ENCODE results near the gene CHD3.
"Not testable (repeated sequence)": the region's sequence is repeated elsewhere in the genome, so short reads cannot be mapped to it uniquely, and the experiment has no call there.

Gene CHD3

DNA sequence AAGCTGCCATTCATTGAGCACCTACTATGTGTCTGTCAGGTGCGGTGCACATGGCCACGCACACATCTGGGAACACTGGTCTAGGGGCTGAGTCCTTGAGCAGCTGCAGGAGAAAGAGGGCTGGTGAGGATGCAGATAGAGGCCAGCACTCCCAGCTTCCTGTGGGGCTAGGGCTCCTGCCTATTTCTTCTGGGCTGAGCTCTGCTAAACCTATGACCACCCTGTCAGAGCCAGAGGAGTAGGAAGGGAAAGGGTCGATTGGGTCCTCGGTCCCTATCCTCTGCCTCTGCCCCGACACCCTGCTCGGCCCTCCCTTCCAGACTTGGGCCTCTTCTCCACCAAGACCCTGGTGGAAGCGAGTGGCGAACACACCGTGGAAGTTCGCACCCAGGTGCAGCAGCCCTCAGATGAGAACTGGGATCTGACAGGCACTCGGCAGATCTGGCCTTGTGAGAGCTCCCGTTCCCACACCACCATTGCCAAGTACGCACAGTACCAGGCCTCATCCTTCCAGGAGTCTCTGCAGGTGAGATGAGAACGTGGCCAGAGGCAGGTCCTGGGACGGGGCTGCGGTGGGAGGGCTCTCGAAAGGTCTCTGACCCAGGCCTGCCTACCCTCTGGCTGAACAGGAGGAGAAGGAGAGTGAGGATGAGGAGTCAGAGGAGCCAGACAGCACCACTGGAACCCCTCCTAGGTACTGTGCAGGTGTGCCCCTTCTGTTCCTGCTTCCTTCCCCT lies 37.7 kb upstream of the CHD3 start:
- DNase-seq = no peak

DNA sequence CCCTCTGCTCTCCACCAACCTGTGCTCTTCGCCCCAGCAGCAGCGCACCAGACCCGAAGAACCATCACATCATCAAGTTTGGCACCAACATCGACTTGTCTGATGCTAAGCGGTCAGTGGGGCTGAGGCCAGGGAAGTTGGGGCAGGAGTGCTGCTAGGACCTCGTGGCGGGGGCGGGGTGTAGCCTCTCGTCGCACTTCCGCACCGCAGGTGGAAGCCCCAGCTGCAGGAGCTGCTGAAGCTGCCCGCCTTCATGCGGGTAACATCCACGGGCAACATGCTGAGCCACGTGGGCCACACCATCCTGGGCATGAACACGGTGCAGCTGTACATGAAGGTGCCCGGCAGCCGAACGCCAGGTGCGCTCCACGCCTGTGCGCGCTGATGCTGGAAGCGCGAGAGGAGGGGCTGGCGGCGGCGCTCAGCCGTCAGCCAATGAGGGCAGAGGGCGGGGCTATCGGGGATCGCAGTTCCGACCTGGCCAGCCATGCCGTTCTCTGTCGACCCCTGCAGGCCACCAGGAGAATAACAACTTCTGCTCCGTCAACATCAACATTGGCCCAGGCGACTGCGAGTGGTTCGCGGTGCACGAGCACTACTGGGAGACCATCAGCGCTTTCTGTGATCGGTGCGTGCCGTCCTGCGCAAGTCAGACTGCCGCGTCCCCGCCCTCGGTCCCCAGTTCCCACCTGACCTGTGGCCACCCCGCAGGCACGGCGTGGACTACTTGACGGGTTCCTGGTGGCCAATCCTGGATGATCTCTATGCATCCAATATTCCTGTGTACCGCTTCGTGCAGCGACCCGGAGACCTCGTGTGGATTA lies 36.9 kb upstream of the CHD3 start:
- peak; percentile 87 for DNase-seq

DNA sequence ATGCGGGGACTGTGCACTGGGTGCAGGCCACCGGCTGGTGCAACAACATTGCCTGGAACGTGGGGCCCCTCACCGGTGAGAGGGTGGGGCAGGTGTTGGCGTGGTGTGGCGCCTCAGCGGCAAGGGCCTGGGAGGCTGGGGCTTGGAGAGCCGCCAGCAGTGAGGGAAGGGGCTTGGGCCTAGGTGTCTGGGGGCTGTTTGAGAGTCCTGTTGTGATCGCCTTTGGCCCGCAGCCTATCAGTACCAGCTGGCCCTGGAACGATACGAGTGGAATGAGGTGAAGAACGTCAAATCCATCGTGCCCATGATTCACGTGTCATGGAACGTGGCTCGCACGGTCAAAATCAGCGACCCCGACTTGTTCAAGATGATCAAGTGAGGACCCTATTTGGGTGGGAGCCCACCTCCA lies 36.3 kb upstream of the CHD3 start:
- DNase-seq = no peak

DNA sequence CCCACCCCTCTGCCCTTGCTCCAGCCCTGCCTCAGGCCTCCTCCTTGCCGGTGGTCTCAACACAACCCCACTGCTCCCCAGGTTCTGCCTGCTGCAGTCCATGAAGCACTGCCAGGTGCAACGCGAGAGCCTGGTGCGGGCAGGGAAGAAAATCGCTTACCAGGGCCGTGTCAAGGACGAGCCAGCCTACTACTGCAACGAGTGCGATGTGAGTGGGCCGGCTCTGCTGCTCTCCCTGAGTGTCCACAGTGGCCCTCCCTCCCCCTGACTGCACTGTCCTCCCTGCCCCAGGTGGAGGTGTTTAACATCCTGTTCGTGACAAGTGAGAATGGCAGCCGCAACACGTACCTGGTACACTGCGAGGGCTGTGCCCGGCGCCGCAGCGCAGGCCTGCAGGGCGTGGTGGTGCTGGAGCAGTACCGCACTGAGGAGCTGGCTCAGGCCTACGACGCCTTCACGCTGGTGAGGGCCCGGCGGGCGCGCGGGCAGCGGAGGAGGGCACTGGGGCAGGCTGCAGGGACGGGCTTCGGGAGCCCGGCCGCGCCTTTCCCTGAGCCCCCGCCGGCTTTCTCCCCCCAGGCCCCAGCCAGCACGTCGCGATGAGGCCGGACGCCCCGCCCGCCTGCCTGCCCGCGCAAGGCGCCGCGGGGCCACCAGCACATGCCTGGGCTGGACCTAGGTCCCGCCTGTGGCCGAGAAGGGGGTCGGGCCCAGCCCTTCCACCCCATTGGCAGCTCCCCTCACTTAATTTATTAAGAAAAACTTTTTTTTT lies 35.5 kb upstream of the CHD3 start:
- DNase-seq = no peak

DNA sequence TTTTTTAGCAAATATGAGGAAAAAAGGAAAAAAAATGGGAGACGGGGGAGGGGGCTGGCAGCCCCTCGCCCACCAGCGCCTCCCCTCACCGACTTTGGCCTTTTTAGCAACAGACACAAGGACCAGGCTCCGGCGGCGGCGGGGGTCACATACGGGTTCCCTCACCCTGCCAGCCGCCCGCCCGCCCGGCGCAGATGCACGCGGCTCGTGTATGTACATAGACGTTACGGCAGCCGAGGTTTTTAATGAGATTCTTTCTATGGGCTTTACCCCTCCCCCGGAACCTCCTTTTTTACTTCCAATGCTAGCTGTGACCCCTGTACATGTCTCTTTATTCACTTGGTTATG lies 34.9 kb upstream of the CHD3 start:
- no peak for DNase-seq

DNA sequence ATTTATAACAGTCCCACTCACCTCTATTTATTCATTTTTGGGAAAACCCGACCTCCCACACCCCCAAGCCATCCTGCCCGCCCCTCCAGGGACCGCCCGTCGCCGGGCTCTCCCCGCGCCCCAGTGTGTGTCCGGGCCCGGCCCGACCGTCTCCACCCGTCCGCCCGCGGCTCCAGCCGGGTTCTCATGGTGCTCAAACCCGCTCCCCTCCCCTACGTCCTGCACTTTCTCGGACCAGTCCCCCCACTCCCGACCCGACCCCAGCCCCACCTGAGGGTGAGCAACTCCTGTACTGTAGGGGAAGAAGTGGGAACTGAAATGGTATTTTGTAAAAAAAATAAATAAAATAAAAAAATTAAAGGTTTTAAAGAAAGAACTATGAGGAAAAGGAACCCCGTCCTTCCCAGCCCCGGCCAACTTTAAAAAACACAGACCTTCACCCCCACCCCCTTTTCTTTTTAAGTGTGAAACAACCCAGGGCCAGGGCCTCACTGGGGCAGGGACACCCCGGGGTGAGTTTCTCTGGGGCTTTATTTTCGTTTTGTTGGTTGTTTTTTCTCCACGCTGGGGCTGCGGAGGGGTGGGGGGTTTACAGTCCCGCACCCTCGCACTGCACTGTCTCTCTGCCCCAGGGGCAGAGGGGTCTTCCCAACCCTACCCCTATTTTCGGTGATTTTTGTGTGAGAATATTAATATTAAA lies 34.4 kb upstream of the CHD3 start:
- DNase-seq = no peak

DNA sequence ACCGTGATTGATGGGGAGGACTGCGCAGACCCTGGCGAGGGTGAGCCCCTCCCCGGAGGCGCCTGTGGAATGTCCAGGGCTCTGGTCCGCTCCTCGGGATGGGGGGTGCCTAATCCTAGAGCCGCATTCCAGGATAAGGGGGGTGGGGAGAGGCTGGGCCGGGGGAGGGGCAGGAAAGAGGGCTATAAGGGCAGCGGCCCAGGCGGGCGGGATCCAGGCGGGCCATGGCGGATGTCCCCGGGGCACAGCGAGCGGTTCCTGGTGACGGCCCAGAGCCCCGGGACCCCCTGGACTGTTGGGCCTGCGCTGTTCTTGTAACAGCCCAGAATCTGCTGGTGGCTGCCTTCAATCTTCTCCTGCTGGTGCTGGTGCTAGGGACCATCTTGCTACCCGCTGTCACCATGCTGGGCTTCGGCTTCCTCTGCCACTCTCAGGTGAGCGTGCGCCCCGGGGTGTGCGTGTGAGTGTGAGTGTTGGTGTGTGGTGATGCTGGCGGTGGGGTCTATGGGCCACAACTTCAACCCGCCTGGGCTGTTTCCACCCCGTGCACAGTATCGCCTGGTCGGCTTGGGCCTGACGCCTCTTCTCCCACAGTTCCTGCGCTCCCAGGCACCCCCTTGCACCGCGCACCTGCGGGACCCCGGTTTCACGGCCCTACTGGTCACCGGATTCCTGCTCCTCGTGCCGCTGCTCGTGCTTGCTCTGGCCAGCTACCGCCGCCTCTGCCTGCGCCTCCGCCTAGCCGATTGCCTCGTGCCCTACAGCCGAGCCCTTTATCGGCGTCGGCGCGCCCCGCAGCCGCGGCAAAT lies 33.5 kb upstream of the CHD3 start, which contains the start of gene TMEM88:
Gene TMEM88, plus strand, starts transcription at position 216 of the 809 bp plus-strand sequence. Its CDS starts 9 bp downstream, at position 225.
- DNase-seq = no peak

DNA sequence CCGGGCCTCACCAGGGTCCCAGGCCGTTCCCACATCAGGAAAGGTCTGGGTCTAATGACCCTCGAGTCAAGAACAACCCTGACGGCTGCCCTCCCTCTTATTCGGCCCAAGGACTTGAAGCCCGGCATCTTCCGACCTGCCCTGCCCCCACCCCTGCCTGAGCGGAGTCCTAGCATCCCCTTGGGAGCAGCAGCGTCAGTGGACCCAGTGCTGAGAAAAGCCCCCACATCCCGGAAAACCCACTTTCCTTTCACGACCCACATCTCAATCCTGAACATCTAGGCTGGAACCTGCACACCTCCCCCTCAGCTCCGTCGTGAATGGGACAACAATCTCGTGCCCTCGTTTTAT lies 33.0 kb upstream of the CHD3 start:
- DNase-seq = no peak

DNA sequence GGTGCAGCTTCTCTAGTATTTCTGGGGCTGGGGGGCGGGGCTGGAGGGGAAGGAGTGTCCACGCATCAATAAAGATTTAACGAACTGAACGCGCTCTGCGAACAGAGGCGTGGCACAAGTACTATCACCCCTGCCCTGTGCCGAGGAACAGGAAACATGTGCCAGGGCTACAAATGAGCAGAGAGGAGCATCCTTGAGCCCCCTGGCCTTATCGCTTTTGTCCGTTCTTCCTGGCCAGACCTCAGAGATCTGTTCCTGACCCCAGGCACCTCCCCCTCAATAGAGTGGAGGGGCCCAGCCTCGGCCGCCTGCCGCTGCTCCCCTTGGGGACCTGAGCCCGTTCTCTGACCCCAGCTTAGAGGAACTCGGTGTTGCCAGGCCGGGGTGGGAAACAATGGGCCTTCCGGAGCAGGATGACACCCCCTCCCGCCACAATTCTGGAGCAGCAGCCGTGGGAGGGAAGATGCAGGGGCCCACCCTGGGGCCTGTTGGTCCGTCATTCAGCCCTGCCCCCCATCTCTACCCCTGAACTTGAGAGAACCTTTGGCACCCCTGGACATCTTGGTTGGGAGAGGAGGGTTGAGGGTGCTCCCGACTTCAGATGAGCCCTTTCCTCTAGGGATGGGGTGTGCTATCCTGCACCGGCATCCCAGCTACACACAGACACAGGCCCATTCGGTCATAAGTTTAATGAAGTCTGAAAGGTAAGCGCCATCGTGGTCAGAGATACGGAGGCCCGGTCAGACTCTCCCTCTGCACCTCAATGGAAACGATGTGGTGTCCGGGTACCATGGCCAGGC lies 32.4 kb upstream of the CHD3 start:
- DNase-seq = no peak

DNA sequence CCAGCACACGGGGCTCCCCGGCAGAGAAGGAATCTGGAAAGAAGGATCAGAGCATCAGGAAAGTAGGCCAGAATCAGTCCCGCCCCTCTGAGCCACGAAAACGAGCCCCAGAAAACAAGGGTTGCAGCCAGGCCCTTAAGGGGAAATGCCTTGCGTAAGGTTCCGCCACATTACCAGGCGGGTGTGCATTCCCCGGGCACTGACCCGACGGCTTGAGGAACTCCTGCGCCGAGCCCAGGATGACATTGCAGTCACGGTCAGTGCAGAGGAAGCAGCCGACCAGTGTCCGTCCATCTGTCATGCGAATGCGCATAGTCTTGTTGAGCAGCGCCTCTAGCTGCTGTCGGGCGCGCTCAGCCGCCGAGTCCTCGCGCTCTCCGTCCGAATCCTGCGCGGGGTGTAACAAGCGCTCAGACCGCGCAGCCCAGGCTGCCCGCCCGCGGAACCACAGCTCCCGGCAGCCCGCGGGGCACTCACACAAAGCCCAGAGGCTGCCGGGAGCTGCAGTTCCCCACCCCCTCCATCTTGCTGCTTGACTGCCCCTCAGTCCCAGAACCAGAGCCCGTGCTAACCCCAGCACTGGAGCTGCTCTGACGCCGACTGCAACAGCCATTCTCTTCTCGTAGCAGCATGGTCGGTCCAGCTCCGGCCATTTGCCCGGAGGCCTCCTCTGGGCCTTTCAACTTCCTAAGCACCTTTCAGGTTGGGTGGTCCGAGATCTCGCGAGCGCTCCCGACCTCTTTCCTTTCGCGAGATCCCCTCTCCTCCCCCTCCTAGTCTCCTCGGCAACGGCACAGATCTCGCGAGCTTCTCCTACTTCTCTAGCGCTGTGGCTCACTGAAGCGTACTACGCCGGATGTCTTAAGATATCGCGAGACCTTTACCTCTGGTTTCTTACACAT lies 31.5 kb upstream of the CHD3 start, which contains the start of gene NAA38:
Gene NAA38, minus strand, starts transcription at position 749 of the 902 bp plus-strand sequence. Its CDS starts 96 bp downstream, at position 653.
- DNase-seq = peak; percentile 99

DNA sequence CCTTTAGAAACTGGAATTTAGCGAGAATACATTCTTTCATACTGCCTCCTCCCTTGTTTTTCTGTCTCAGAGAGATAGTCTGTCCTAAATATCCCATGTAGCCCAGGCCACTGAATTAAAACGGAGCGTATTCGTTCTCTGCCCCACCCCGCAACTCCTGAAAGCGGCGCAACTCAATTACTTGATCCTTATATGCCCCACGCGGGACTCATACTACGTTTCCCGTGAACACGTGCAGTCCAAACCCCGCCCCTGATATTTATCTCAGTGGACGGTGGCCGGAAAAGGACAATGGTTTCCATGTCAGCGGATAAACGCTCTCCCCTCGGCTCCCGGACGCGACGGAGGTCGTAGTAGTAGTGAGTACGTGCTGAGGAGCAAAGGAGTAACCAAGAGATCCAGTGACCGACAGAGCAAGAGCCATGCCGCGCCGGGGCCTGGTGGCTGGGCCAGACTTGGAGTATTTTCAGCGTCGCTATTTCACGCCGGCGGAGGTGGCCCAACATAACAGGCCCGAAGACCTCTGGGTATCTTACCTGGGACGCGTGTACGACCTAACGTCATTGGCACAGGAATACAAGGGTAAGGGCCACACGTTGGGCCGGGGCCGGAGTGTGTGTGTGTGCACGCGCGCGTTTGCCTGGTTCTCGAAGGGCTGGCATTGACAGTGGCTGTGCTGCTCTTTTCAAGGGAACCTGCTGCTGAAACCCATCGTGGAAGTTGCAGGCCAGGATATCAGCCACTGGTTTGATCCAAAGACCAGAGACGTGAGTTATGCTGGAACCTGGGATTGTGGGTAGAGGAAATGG lies 30.7 kb upstream of the CHD3 start, which contains the start of gene CYB5D1:
Gene CYB5D1, plus strand, starts transcription at position 291 of the 809 bp plus-strand sequence. Its CDS starts 132 bp downstream, at position 423.
- peak; percentile 97 for DNase-seq

DNA sequence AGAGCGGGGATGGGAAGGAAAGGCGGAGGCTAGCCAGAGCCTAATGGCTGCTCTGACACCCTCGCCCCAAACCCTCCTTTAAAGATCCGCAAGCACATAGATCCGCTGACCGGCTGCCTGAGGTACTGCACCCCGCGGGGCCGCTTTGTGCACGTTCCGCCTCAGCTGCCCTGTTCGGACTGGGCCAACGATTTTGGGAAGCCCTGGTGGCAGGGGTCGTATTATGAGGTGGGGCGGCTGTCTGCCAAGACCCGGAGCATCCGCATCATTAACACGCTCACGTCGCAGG lies 30.1 kb upstream of the CHD3 start:
- no peak for DNase-seq

DNA sequence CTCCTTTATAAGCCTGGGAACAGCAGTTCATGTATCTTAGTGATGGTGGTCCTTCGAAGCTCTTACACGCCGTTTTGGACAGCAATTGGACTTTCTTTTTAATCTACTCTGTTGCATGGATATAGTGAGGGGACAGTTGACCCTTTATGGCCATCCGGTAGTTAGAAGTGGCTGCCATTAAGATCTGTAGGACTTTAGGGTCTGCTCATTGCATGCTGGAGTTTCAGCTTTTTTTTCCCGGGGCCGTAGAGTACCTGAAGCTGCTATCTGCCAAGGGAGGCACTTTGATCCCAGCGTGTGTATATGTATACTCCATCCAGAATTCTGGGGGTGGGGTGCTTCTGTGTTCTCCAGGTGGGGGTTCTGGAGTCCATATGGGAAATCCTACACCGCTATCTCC lies 29.6 kb upstream of the CHD3 start:
- DNase-seq = no peak

DNA sequence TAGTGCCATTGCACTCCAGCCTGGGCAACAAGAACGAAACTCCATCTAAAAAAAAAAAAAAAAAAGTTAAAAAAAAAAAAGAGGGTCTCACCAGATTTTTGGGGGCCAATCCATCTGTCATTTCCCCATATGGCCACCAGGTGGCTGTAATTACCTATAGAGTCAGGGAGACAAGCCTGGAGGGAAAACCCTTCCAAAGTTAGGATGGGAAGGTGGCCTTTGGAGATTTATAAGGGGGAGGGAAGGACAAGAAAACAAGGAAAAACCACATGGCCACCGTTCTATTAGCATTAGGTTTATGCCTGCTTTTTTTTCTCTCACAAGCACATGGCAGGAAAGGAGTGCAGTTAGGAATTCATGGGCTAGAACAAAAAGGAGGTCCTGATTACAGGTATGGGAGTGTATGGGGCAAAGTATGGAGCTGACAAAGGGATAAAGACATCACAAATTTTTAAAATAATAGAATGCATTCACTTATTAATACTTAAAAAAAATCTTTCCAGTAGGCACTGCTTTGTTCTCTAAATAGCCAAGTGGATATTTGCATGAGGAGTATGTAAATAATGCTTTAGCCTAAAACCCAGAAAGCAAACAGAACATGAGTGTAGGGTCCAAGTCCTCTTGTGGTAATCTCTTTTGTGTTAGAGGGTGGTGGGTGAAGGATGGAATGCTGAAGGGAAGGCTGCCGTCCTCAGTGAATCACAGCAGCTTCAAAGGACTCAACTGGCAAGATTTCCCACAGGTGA lies 25.7 kb upstream of the CHD3 start:
- DNase-seq = peak; percentile 86

DNA sequence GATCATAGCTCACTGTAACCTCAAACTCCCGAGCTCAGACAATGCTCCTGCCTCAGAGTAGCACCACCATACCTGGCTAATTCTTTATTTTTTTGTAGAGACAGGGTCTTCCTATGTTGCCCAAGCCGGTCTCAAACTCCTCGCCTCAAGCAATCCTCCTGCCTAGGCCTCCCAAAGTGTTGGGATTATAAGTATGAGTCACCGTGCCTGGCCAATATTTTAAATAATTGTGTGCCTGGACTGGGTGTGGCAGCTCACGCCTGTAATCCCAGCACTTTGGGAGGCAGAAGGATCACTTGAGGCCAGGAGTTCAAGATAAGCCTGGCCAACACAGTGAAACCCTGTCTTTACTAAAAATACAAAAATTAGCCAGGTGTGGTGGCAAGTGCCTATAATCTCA lies 24.2 kb upstream of the CHD3 start:
- not testable (repeated sequence) for DNase-seq

DNA sequence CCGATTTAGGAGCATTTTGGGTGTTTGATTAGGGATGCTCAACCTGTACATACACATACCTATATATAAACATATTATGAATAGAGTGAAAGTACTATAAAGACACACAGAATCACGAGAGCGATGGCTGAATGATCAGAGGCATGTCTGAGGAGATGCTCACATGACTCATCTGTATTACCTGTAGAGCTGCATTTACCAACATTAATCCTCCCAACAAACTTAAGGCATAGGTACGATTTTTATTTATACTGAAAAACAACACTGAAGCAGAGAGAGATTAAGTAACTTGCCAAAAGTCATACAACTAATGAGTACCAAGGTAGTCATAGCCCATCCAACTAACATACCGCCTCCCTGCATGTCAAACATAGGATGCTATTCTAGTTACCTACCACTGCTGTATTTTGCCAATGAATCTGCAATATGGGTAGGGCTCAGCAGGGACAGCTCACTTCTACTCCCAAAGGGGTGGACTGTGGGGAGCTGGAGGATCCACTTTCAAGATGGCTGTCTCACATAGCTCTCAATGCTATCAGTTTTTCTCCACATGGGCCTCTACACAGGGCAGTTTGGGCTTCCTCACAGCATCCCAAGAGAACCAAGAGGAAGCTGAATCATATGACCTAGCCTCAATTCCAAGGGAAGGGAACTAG lies 23.5 kb upstream of the CHD3 start:
- DNase-seq = no peak

DNA sequence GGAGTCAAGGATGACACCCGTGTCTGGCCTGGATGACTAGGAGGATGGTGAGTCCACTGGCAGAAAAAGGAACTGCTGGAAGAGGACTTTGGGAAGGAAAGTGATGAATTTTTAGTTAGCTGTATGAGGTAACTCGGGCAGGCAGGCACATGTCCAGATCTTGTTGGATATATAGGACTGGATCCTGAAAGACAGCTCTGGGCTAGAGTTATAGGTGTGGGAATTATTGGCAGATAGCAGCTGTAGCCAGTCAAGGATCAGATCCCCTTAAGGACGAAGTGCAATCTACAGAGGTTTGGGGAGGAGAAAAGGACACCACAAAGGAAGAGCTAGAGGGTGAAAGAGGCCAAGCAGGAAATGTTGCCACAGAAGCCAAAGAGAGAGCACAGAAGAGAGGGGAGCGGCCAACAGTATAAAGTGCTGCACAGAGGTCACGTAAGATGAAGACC lies 20.7 kb upstream of the CHD3 start:
- DNase-seq = no peak

DNA sequence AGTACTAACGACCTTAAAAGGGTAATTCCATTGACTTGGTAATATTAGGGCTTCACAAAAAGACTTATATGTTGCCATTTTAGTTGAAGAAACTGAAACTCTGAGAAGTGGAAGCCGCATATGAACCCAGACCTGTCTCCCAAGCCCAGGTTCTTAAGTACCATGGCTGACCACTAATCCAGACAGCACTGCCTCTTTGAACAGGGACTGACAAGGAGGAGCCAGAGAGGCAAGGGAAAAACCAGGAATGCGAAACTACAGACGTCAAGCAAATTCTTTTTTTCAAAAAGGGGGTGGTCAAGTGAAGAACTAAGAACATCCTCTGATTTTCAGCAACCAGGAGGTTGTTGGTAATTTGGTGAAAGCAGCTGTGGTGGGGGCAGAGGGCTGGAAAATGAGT lies 15.5 kb upstream of the CHD3 start:
- DNase-seq = no peak

Measured in NCI-H1694 (cell line).